GM12874 (cell line): ENCODE data around the gene ADCY2.

ENCODE experiments used
- CTCF ChIP-seq: IDR thresholded peaks from 2 replicates; pipeline ENCODE4 v1.5.1; 2011; ENCODE audit warnings: low read depth, mild to moderate bottlenecking, control low read depth, low read length, moderate library complexity; ENCODE audit not compliant: insufficient read depth

Gene ADCY2

DNA sequence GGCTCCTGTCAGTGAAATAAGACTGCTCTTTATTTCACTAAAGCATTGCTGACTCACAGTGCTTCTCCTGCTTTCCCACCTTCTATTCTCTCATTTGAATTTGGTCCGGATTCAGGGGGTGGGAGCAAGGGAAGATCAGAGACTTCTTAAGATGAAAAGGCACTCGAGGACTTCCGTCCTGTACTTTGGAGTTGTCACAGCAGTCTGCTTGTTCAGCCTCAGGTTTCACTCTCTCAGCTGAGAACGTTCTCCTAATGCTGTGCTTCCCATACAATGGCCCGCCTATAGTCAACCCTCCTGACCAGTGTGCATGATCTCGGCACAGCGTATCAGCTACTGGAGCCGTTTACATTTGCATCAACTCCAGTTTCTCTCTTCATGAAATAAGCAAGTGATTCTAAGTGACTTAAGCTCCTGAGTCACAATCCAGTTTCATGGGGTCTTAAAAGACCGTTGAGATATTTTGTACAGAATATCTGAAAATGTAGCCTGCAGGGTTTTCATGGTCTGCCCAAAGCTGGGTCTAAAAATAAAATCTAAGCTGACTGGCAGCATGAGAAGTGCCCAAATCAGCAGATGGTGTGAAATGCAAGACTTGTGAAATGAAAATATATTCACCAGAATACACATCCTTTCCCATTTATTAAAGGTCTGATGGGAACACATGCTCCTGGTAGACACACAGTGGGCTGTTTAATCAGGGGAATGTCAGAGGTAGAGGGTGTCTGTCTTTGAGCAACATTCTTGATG is 145.0 kb downstream of the ADCY2 start:
- no peak for TF ChIP-seq CTCF

DNA sequence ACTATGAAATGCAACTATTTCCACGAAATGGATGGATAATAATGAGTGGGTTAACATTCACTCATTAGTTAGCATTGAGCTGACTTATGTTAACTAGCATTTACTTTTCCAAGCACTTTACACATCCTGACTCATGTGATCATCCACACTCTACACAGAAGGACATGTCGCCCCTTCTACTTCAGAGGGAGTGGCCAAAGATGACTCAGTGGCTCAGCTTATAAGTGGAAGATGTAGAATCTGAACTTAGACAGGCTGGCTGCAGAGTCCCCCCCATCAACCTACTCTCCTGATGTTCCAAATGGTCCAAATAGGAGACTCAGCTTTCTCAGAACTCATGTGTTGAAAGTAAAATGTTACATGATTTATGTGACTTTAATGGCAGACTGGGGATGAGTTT is 146.0 kb downstream of the ADCY2 start:
- no peak for TF ChIP-seq CTCF

GRCh38 chr5:7546555-7546954 is 150.6 kb downstream of the ADCY2 start:
- no peak for TF ChIP-seq CTCF

GRCh38 chr5:7548596-7548995 is 152.7 kb downstream of the ADCY2 start:
- no peak for TF ChIP-seq CTCF

- TF ChIP-seq CTCF, result no peak
Measured at GRCh38 chr5:7565559-7565958, 169.6 kb downstream of the ADCY2 start.

DNA sequence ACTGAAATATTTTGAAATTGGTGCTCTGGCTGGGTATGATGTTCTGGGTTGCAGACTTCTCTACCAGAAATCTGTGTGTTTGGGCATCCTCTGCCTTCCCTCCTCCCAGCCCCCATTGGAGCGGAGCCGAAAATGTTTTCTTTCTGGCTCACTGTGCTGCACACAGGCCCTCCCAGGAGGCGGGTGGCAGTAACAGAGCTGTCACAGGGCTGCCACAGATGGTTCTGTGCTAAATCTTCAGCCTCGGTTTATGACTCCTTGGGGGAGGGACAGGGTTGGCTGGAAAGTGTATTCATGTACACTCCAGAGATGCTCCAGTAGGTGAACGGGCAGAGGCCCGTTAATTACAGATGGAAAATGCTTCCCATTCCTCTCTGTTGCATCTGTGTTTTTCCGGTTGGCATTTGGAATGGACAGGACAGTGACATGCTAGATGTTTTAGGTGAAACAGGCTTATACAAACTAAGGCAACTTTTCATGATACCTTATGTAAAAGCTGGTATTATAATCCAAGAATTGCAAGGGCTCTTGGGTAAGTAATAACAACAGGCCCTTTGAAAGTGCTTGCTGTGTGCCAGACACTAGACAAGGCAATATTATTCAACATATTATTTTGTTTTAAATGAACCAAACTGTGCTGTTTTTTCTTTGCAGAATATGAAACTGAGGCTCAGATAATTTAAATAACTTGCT is 180.2 kb downstream of the ADCY2 start:
- TF ChIP-seq CTCF, result no peak

DNA sequence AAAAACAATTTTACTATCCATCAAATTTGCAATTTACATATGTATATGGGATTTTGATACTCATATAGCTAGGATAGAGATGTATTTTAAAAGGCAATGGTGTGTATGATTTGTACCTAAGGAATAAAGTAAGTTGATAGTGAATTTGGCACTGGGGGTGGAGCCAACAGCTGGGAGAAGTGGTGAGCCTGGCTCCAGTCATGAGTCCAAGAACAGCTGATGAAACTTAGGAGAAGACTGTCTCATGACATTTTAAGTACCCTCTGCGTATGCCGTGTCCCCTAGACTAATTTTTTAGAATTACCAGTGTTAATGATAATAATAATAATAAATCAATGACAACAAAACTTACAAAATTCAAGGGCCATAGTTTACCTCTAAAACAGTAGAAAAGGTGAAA is 181.4 kb downstream of the ADCY2 start:
- no peak for TF ChIP-seq CTCF
